Stimulated activated naive CD4-positive, alpha-beta T cell treated with Interleukin-2 at 50 U/mL for 16 hours (primary cell): ENCODE results near the gene COL5A2.

Experiments used
- DNase-seq: peaks from one replicate; lab custom pipeline; 2025; lab: John Stamatoyannopoulos, UW

Gene COL5A2

DNA sequence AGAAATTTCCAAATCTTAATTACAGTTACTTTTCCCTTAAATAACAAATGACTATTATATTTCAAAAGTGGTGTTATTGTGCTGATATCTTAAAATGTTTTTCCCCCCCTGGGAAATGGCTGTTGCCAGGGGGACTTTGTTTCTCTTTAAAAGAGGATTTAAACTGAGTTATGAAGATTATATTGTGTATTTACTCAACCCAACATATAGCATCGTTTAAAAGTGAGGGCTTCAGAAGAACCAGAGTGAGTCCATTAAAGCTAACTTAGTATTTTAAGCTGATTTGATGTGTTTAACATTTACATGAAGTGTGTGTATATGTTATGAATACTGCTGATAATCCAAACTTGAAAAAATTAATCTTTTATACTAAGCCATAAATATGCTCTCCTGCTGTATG, 81.6 kb downstream of the COL5A2 start:
- DNase-seq = no peak

DNA sequence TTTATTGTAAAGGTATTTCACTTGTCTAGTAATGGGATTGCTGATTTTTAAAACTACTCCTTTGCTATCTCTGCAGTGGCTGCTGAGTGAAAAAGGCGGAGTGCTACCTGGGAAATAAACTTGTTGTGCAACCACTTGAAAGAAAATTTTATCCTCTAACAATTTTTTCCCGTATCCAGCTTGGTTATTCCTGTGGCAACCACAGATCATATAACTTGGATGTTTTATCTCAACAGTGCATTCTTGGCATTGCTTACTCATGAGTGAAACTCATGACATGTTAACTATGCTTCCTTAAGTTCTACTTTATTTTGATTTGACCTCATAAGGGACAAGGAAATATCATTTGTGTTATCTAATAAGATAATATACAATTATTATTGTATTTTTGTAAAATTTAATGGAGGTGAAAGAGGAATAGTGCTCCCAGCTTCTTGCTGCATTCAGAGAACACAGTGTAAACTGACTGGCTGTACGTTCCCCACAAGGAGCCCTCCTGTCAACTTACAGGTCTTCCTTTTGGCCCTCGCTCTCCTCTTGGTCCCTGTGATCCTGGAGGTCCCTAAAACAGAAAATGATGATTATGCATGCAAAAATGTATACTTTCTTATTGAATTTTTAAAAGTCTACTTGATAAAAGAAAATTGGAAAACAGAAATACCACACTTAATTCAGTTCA, 82.7 kb downstream of the COL5A2 start:
- DNase-seq = no peak

DNA sequence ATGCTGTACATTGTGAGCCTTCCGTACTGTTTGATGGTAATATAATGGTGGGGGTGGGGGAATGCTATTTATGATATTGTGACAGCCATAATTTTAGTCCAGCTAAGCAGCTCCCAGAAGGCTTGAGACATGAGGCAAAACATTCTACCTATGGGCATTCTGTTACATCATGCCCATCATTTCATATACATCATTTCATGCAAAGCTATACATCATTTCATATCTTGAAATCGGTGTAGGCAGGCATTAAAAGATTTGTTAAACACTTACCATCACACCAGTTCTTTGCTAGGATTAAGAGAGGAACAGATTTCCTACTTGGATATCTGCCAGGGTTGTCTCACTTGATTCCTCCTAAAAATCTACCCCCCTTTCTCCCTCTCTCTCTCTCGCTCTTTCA, 84.5 kb downstream of the COL5A2 start:
- no peak for DNase-seq

DNA sequence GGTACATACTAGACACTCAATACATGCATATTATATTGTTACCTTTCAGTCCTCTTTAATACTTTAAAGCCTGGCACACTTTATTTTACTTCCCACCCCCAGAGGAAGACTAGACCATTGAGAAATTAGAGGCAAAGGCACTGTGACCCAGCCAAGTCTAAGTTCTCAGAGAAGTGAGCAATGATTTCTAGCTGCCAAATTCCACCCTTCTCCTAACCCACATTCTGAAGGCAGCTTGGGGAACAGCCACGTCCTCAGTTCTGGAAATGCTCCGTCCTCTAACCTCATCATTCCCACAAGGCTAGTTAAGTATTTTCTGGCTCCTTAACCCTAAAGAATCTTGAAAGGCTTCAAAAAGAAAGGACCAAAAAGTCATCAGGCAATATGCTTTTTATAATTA, 86.6 kb downstream of the COL5A2 start:
- no peak for DNase-seq

DNA sequence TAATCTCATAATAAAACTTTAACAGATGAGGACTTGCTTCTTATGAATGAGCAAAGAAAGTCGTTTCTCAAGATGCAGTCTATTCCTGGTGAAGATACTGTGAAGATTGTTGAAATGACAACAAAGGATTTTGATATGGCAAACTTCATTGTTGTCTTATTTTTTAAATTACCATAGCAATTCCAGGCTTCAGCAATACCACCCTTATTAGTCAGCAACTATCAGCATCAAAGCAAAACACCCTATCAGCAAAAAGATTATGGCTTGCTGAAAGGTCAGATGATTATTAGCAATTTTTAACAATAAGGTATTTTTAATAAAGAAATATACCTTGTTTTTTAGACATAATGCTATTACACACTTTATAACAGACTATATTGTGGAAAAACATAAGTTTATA, 88.3 kb downstream of the COL5A2 start:
- DNase-seq = no peak

DNA sequence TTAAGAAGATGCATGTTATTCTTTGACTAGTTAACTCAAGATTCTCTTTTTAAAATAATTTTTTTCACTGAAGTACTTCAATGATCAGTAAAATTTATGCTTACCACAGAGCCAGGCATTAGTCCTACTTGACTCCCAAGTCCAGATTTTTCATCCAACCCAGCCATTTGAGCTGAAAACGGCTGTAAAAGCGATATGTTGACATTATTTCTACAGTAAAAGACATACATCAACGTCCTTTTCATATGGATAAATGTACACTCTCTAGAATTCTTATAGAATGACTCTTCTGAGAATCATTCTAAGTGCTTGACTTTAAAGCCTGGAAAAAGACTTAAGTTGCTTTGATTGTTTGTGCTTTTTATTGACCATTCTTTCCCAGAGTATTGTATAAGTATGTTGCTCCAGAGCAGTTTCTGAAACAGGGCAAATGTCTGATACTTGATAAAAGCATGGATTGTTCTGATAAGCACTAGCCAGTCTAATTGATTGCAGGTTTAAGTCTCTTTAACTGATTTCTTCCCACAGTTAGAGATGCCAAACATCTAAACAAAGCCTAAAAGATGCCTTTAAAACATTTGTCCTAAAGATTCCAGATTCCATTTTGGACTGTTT, 90.9 kb downstream of the COL5A2 start:
- DNase-seq = no peak

DNA sequence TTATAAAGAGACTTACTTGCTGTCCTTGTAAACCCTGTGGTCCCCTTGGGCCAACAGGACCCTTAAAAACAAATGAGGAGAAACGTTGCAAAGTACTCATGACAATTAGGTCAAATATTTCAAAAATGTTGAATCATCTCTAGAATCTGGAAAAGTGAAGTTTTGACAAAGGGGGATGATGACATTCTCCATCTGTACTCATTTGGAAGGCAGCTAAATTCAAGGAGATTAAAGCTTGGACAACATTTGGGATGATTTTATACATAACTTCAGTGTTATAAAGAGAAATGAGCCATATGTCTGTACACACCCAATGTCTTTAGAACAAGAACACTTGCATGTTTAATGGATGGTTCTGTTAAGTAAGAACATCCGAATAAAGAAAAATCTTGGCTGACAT, 92.9 kb downstream of the COL5A2 start:
- DNase-seq = no peak

DNA sequence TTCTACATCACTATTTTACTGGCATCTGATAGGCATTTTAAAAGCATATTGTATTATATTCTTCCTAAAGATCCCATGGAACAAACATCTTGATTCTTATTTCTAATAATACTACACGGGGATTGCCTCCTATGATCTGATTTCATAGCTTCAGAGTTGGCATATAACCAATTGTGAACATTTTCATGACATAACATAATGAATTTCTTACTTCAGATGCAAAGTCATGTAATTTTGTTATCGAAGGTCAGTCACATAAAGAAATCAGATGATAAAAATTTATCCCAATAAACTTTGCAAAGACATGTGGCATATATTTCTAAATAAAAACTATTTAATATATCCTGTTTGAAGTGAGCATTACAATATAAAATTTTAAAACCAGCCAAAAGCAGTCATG, 93.3 kb downstream of the COL5A2 start:
- no peak for DNase-seq

DNA sequence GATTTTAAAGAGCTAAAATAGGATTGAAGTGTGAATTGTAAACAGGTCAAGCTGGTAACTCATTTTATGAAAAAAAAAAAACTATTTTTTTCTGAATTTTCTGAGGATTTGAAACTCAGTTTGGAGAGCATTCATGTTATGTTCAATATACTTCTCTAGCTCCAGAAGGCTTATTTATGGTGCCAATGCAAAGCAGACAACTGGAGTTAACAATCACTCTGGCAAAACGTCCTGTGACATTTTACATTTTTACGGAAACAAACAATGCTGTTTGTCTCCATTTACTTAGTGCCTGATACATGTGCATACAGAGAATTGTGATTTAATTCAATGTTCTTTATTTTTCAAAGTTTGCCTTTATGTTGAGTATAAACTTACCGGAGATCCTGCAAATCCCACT, 96.0 kb downstream of the COL5A2 start:
- DNase-seq = no peak

DNA sequence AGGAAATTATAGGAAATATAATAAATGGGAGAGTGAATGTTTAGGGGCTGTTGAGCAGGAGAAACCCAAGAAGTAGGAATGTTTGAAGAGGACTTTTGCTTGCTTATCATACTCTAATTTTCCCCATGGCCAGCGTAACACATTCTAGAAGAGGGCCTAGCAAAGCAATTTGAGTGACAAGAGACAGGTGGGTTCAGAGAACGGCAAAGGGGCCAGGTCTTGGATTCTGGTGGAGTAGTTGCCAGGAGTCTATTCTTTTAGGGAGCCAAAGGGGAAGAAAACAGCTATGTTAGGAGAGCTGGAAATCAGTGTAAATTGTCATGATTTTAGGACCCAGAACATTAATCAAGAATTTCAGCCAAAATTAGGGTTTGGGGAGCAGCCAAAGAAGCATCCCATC, 96.5 kb downstream of the COL5A2 start:
- DNase-seq = no peak

DNA sequence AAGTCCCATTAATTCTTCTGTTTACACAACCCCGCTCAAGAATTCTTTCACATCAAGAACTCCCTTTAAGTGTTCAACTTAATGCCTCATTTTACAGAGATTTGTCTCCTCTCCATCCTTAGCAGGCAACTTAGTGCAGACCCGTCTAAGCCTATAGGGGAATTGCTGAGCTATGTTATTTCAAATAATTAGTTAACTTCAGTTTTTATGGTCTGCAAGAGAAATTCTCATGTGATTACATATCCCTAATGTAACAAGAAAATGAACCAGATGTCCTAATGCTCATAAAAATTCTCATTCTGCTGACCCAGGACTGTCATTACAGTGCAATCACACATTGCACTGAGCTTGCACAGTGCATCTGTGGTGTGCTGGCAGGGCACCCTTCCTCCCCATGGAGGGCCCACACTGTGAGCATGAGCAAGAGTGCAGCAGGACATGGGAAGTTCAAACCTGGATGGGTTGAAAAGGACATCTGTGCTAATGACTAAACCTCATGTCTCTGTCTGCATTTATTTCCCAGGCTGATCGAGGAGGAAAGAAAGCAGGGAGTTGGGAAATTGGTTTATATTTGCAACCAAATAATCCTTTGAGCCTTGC, 97.1 kb downstream of the COL5A2 start:
- no peak for DNase-seq

DNA sequence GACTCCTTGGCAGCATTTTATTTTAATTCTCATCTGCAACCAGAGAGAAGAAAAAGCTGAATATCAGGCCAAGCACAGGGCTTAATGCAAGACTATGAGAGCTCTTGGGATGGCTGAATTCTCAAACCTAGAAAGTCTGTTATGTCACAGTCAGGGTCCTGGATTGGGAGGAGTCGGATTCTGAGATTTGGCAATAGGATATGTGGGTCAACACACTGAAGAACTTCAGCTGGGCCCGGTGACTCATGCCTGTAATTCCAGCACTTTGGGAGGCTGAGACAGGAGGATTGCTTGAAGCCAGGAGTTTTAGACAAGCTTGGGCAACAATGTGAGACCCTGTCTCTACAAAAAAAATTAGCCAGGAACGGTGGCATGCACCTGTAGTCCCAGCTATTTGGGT, 103.0 kb downstream of the COL5A2 start:
- no peak for DNase-seq

DNA sequence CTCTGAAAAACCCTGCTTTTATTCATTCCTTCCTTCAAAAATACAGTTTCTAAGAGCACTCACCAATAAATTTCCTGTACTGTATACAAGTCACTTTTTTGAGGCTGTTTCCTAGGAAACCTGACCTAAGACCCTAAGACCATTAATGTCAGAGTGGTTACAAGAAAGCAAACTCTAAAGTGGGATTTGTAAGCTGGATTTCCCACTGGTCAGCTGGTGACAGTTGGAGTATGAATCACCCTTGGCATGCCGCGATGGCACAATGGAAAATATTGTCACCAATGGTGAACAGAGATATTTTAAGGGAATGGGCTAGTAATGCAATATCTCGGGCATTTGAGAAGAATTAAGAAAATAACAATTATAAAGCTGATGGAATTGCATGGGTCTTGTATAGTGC, 103.4 kb downstream of the COL5A2 start:
- no peak for DNase-seq

DNA sequence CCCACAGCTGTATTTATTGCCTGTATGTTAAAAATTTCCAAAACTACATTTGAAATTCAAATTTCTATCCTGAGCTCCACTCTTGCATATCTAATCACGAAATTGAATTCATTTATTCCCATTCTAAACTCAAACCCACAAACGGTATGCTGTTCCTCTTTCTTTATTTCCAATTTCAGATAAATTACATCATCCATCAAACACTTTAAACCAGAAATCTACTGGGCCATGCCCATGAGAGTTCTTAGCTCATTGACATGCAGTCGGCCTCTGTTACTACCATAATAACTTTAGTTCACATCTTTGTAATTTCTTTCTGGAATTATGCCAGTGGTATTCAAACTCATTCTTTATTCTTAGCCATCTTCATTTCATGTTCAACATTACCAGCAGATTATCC, 105.1 kb downstream of the COL5A2 start:
- no peak for DNase-seq

DNA sequence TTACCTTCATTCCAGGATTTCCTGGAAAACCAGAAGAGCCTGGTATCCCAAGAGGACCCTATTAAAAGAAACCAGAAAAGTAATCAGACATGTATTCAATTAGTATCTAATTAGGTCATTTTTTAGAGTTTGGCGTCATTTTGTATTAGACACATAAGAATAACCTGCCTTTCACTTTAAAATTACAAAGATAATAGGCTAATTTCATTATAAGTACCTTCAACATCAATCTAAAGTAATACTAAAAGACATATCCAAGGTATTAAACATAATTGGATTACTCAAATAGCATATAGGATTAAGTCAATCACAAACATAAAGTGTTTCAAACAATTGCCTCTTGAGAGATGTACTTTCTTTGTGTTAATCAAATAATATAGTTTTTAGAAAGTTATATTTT, 107.5 kb downstream of the COL5A2 start:
- DNase-seq = no peak

DNA sequence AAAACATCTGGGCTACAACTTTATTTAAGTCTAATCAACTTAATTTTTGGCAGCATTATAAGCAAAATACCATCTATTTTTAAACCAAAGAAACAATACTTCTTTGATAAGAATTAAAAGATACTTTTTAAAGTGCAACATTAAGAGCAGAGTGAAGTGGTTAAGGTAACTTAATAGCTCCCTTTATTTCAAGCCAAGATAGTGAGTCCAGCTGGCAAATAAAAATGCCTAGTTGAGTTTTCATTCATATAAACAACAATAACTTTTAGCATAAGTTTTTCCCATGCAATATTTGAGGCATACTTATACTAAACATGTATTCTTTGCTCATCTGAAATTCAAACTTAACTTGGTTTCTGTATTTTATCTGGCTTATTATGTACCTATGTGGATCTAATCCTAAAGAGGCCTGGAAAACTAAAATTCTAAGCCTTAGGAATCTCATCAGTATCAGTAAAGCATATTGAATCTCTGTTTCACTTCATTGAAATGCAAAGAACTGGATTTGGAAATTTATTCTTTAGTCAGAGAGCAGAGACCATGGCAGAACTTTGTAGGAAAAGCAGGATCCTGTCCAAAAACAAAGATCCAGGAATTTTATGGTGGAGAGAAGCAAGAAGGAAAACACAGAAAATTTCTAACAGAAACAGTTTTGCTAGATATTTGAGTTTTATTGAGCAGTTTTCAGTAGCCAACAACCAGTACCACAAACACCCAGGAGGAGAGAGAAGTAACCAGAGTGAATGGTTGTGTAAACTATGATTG, 109.5 kb downstream of the COL5A2 start:
- no peak for DNase-seq

DNA sequence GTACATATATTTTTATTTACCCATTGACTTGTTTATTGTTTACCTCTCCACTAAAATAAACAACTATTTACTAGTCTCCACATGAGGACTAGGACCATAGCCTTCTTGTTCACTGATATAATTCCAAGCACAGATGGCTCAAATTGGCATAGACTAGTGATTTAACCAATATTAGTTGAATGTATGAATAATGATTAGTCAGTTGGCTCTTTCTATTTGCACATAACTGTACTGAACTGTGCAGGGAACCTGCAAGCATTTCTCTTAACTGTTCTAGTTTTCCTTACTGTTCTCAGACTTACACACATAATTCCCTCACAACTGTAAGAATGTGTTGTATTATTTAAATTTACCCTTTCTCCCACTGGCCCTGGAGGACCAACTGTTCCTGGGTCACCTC, 113.5 kb downstream of the COL5A2 start:
- DNase-seq = no peak

DNA sequence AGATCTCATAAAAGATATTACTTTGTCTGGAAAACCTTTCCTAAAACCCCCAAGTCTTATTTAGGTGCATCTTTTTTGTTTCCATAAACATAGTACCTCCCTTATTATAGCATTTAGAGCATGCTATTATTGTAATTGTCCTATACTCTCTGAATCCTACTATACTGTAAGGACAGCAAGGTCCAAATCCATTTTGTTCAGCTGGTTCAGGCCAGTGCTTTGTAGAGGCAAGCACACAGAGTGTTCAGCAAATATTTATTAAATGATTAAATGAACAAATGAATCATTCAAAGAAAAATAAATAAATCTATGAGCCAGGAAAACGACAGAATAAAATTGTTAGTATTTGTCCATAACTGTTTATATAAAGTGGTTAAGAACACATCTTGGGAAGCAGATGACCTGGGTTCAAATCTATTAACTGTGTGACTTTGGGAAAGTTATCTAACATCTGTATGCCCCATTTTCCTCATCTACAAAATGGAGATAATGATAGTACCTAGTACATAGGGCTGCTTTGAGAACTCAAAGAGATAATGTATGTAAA, 119.4 kb downstream of the COL5A2 start:
- no peak for DNase-seq

DNA sequence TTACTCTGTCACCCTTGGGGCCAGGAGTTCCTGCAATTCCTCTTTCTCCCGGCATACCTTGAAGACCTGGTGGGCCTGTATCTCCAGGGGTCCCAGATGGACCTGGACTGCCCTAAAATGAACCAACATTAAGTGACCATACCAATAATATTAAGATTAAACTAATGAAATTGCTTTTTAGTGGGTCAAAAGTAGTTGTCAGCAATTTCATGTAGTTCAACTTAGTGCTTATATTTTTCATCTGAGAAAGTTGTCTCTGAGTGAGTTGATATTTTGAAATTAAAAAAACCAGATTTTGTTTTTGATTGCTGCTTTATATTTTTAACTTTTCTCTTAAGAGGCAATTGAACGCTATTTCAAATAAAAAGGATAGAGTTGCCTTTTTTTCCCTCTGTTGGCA, 122.2 kb downstream of the COL5A2 start:
- DNase-seq = no peak

DNA sequence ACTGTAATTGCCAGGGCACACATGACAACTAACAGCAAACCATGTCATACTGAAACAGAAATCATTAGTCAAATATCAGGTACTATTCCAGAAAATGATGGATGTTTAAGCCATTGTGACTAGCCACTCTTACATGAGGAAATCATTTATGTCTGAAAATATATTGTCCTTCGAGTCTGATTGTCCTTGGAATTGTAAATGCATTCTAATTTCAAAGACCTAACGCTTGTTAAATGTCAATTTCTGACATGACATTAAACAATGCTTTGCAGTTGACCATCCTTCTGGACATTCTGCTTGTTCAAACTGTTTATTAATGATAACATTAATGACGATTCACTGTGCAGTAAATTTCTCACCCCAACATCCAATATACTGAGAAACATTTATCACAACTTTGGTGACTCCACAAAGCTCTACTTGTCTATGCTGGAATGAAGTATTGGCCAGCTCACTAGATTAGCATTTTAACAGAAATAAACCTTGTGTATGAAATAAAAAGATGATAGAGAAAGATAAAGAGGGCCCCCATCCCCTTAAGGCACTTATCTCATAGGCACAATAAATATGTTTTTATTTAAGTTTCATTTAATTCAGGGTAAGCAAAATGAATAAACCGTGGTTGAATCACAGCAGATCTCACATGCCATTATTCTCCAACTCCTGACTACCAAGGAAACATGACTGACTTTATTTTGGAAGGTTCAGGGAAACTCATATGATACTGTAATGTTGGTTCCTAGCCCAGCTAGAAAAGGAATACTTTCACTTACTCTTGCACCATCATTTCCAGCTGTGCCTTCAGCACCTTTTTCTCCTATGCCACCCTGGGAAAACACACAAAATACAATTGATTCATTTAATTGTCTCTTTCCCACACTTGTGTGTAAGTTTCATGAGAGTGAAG, 123.1 kb downstream of the COL5A2 start:
- DNase-seq = no peak

DNA sequence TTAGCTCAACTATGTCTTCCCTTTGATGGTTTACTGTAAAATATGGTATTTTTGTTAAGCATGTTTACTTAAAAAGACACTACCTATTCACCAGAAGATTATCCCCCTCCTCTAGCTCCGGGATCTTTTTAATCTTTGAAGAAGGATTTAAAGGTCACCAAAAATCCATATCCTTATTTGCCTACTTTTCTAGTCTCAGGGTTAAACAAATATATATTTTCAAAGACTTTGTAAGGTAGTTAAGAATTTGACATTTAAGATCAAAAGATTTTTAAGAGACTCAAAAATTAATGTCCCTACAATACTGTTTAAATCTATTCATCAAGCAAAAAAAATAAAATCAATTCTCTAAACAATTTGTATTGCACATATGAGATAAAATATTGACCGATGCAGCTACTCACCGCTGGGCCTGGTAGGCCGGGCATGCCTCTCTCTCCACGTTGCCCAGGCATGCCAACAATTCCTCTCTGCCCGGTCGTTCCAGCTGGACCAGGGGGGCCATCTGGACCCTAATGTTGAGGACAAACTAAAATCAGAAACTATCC, 129.3 kb downstream of the COL5A2 start:
- no peak for DNase-seq
